GM13977 (cell line): ENCODE measurements around the gene STAG1.
"Not testable (repeated sequence)": the region's sequence is repeated elsewhere in the genome, so short reads cannot be mapped to it uniquely, and the experiment has no call there.

ENCODE experiments used
- DNase-seq: peaks from one replicate; pipeline ENCODE4 v3.0.0; 2012; ENCODE audit warnings: low spot score
- CTCF ChIP-seq: IDR thresholded peaks from 2 replicates; pipeline ENCODE4 v1.5.1; 2012; ENCODE audit warnings: mild to moderate bottlenecking, control low read depth; ENCODE audit not compliant: insufficient read depth; ENCODE audit errors: extremely low read depth, missing control alignments
- in situ Hi-C: fragments of 300-500 bp; cut with MboI; formaldehyde crosslinking; loops from one replicate; pipeline ENCODE4 v1.12.0; 2022; ENCODE audit warnings: low sequenced_read_pairs, low pct_unique_long_range_greater_than_20kb, mixed read lengths, inconsistent platforms; ENCODE audit not compliant: unreplicated experiment

Gene STAG1

GRCh38 chr3:136343873-136344555 is 408.2 kb downstream of the STAG1 start:
- in situ Hi-C loops, result no loop called here
- TF ChIP-seq CTCF, result no peak
- DNase-seq, result no peak

- in situ Hi-C loops, result no loop called here
These were observed 408.7 kb downstream of the STAG1 start for GRCh38 chr3:136343446-136343845.

GRCh38 chr3:136336329-136337100 is 415.7 kb downstream of the STAG1 start:
- TF ChIP-seq CTCF, result no peak
- in situ Hi-C loops, result no loop called here
- no peak for DNase-seq

More at GRCh38 chr3:136343446-136343845, 408.7 kb downstream of the STAG1 start:
- TF ChIP-seq CTCF, result no peak
- no peak for DNase-seq

GRCh38 chr3:136334726-136335125 is 417.5 kb downstream of the STAG1 start:
- DNase-seq, in situ Hi-C loops: not testable (repeated sequence)

GRCh38 chr3:136334209-136334608 is 418.0 kb downstream of the STAG1 start:
- no peak for TF ChIP-seq CTCF
- in situ Hi-C loops, result no loop called here
- no peak for DNase-seq

GRCh38 chr3:136332776-136333175 is 419.4 kb downstream of the STAG1 start:
- no peak for DNase-seq
- in situ Hi-C loops, result no loop called here
- no peak for TF ChIP-seq CTCF

- no peak for TF ChIP-seq CTCF
- in situ Hi-C loops, result no loop called here
- no peak for DNase-seq
These were observed 419.9 kb downstream of the STAG1 start for GRCh38 chr3:136332302-136332701.
